DND-41 (cell line): ENCODE results near the gene ZNF311.

Experiments used
- EZH2 ChIP-seq: IDR thresholded peaks from 3 replicates; pipeline ENCODE4 v1.6.1; 2012; ENCODE audit warnings: borderline replicate concordance, low read depth, mild to moderate bottlenecking, moderate library complexity, low read length, inconsistent platforms; ENCODE audit not compliant: severe bottlenecking
- TF ChIP-seq, protein P1 (sequence below): IDR thresholded peaks from 2 replicates; pipeline ENCODE4 v1.5.1; 2012; ENCODE audit warnings: borderline replicate concordance, low read length, moderate library complexity, mild to moderate bottlenecking; ENCODE audit not compliant: poor library complexity, severe bottlenecking; ENCODE audit errors: extremely low read depth

DNA sequence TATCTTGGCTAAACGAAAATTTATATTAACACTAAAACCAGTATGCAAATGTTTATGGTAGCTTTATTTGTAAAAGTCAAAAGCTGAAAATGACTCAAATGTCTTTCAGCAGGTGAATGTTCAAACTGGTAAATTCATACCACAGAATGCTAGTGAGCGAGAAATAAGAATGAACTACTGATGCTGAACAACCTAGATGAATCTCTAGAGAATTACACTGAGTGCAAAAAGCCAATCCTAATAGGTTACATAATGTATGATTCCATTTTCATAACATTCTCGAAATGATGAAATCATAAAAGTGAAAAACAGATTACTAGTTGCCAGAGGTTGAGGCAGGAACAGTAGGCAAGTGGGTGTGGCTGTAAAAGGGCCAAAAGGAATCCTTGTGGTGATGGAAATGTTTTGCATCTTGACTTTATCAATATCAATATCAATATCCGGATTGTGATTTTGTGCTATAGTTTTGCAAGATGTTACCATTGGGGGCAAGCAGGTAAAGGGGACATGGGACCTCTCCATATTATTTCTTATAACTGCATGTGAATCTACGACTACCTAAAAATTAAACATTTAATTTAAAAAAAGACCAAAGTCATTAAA, 26.1 kb downstream of the ZNF311 start:
- TF ChIP-seq, protein P1, sequence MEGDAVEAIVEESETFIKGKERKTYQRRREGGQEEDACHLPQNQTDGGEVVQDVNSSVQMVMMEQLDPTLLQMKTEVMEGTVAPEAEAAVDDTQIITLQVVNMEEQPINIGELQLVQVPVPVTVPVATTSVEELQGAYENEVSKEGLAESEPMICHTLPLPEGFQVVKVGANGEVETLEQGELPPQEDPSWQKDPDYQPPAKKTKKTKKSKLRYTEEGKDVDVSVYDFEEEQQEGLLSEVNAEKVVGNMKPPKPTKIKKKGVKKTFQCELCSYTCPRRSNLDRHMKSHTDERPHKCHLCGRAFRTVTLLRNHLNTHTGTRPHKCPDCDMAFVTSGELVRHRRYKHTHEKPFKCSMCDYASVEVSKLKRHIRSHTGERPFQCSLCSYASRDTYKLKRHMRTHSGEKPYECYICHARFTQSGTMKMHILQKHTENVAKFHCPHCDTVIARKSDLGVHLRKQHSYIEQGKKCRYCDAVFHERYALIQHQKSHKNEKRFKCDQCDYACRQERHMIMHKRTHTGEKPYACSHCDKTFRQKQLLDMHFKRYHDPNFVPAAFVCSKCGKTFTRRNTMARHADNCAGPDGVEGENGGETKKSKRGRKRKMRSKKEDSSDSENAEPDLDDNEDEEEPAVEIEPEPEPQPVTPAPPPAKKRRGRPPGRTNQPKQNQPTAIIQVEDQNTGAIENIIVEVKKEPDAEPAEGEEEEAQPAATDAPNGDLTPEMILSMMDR: no peak
- TF ChIP-seq EZH2: no peak
